ENCODE data around the gene FBXL7.

The FBXL7 gene

GRCh38 chr5:15547261-15547839 is 47.4 kb downstream of the FBXL7 start:
- no peak for DNase-seq

GRCh38 chr5:15549961-15550360 is 50.0 kb downstream of the FBXL7 start:
- DNase-seq = no peak

GRCh38 chr5:15550502-15551112 is 50.6 kb downstream of the FBXL7 start:
- no peak for DNase-seq

- no peak for DNase-seq
Measured at GRCh38 chr5:15551113-15551504, 51.1 kb downstream of the FBXL7 start.

GRCh38 chr5:15554542-15554941 is 54.6 kb downstream of the FBXL7 start:
- no peak for DNase-seq

- no peak for DNase-seq
Measured at GRCh38 chr5:15555176-15555575, 55.2 kb downstream of the FBXL7 start.

- DNase-seq = no peak
Measured at GRCh38 chr5:15558240-15558639, 58.3 kb downstream of the FBXL7 start.

GRCh38 chr5:15558681-15559080 is 58.7 kb downstream of the FBXL7 start:
- no peak for DNase-seq

- no peak for DNase-seq
Measured at GRCh38 chr5:15560421-15560820, 60.4 kb downstream of the FBXL7 start.

- no peak for DNase-seq
Measured at GRCh38 chr5:15564523-15564922, 64.5 kb downstream of the FBXL7 start.

GRCh38 chr5:15564957-15565356 is 65.0 kb downstream of the FBXL7 start:
- no peak for DNase-seq

- DNase-seq = no peak
Measured at GRCh38 chr5:15566306-15566705, 66.3 kb downstream of the FBXL7 start.

- no peak for DNase-seq
Measured at GRCh38 chr5:15566789-15567188, 66.8 kb downstream of the FBXL7 start.

GRCh38 chr5:15570491-15570890 is 70.5 kb downstream of the FBXL7 start:
- no peak for DNase-seq

- no peak for DNase-seq
Measured at GRCh38 chr5:15571081-15571480, 71.1 kb downstream of the FBXL7 start.

GRCh38 chr5:15571618-15572017 is 71.6 kb downstream of the FBXL7 start:
- DNase-seq = no peak

GRCh38 chr5:15573590-15573989 is 73.6 kb downstream of the FBXL7 start:
- no peak for DNase-seq

GRCh38 chr5:15574128-15574527 is 74.1 kb downstream of the FBXL7 start:
- DNase-seq = no peak

GRCh38 chr5:15574806-15575325 is 74.9 kb downstream of the FBXL7 start:
- DNase-seq = no peak

GRCh38 chr5:15575666-15576065 is 75.7 kb downstream of the FBXL7 start:
- DNase-seq = no peak

GRCh38 chr5:15577132-15577531 is 77.2 kb downstream of the FBXL7 start:
- no peak for DNase-seq

- no peak for DNase-seq
Measured at GRCh38 chr5:15577831-15578230, 77.9 kb downstream of the FBXL7 start.

GRCh38 chr5:15579193-15579990 is 79.4 kb downstream of the FBXL7 start:
- no peak for DNase-seq

- no peak for DNase-seq
Measured at GRCh38 chr5:15584528-15584927, 84.5 kb downstream of the FBXL7 start.

Measured in NCI-H2081 treated with DMSO at 0.1 percent for 48 hours (cell line).